Hepatocyte (in vitro differentiated cells): ENCODE data around the gene IKBKE.

Source experiments
- EZH2 ChIP-seq: fragments of 200-600 bp; sonication (generic); IDR thresholded peaks from 2 replicates; pipeline ENCODE4 v1.6.1; 2016; ENCODE audit warnings: antibody characterized with exemption, mild to moderate bottlenecking, borderline replicate concordance
- TF ChIP-seq, protein P1 (sequence below): fragments of 200-600 bp; sonication (generic); IDR thresholded peaks from 2 replicates; pipeline ENCODE4 v1.5.1; 2016; ENCODE audit warnings: antibody characterized with exemption, mild to moderate bottlenecking; ENCODE audit not compliant: poor library complexity

DNA sequence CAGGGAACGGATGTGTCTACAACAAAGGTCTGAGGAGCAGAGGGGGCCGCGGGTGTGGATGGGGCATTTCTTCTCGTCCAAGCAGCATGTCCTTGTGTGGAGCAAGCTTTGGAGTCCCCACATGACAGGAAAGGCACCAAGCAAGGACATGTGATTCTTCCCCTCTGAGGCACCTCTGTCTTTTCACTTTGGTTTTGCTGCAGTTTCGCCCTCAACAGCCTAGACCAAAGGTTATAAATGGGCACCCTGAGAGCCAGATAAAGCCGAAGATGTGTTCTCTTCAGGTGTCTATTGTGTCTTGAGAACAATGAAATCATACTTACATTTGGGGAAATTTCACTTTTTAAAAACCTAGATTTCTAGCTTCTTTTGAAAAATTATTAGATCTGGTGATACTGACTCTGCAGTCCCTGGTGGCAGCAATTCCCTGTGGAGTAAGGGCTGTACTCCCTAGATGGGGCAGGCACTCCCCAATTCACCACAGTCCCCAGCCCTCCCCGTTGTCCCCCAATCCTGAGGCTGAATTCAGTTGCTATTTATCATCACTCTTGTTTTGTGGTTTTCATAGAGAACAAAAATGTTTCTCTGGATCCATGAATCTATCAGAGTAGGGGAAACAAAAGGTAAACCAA is 28.8 kb upstream of the IKBKE start:
- TF ChIP-seq, protein P1, sequence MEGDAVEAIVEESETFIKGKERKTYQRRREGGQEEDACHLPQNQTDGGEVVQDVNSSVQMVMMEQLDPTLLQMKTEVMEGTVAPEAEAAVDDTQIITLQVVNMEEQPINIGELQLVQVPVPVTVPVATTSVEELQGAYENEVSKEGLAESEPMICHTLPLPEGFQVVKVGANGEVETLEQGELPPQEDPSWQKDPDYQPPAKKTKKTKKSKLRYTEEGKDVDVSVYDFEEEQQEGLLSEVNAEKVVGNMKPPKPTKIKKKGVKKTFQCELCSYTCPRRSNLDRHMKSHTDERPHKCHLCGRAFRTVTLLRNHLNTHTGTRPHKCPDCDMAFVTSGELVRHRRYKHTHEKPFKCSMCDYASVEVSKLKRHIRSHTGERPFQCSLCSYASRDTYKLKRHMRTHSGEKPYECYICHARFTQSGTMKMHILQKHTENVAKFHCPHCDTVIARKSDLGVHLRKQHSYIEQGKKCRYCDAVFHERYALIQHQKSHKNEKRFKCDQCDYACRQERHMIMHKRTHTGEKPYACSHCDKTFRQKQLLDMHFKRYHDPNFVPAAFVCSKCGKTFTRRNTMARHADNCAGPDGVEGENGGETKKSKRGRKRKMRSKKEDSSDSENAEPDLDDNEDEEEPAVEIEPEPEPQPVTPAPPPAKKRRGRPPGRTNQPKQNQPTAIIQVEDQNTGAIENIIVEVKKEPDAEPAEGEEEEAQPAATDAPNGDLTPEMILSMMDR: no peak
- no peak for TF ChIP-seq EZH2
